ENCODE results near the gene IGSF11. TPM values are rescaled to one million over a fixed set of nuclear protein-coding genes. Genes with fewer than 3 reads are reported as not detected.

The IGSF11 gene
- total RNA-seq, 2 experiments from 2014 or later = not detected

GRCh38 chr3:118960876-118961450, 73.7 kb downstream of the IGSF11 start:
- CTCF ChIA-PET = interaction anchor here (1.6 kb wide), 1 partner anchor 74 kb away, joined by 3 read pairs; no protein-coding TSS in a partner anchor
- POLR2A ChIA-PET = no interaction called here

GRCh38 chr3:118955914-118956556, 78.6 kb downstream of the IGSF11 start:
- POLR2A ChIA-PET = no interaction called here
- CTCF ChIA-PET = no interaction called here

DNA sequence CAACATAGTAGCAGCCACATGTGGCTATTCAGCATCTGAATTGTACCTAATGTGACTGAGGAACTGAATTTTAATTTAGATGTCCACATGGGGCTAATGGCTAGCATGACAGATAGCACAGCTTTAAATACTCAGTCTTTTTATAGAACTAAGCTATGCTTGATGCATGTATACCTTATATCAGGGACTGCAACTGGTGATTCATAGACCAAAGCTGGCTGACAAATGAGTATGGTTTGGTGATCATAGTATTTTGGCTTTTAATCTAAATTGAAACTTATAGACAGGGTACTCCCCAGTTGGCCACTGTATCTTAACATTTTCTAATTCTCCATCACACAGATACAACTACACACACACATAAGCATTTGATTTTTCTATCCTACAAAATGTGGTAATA, 83.6 kb downstream of the IGSF11 start:
- CTCF ChIA-PET = no interaction called here
- POLR2A ChIA-PET = no interaction called here

DNA sequence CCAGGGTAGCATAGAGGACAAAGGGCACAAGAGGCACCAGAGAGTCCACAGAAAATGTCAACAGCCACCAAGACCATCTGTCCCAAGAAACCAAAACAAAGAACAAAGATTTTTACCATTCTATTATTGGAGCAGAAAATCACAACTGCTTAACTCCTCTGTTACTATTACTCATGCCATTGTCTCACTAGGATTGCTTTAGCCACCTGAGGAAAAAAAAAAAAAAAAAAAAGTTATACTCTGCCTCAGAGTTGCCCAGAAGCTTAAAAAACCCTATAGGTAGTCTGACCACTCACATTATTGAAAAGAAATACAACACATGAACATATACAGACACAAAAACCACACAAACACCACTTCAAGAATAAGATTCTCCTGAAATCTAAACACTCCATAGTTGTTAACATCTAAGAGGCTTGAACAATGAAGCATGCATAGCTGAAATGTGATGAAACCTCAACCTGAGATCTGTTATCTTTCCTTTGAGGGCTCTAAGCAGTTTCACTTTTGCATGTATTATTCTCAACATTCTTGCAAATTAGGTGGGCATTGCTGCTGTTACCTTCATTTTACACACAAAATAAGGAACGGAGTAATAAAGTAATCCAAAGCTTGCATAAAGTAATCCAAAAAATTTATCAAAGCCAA, 85.4 kb downstream of the IGSF11 start:
- ChIA-PET CTCF (no interaction called here), POLR2A (no interaction called here)

DNA sequence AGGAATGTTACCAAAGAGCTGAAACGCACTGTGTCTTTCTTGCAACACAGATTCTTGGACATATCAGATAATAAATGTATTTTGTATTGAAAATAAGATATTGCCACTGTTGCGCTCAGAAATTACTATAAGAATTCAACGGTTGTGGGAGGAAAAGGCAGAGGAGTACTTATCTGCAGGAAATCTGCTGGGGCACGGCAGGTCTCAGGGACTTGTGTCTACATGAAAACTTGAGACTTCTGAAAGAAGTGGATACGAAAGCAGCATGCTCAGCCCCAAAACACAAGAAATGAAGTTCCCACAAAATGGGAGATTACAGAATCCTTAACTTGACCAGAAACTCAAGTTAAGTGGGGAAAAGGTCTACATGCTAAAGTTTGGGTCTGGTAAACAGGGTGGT, 86.5 kb downstream of the IGSF11 start:
- POLR2A ChIA-PET = no interaction called here
- CTCF ChIA-PET = no interaction called here

DNA sequence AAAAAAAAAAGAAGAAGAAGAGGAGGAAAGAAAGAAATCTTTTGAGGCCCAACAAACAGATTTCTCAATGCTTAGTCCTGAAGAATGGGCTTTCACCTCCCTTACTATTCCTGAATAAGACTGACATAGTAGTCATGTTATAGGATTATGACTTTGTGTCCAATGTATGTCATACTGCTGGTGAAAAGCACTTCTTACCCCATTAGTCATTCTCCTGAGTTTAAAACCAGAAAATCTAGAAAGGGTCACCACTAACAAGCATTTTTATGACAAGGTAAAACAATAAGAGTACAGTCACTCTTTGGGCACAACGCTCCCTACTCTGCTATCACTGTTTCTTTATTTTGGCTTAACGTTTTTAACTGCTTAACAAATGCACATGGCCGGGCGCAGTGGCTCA, 88.2 kb downstream of the IGSF11 start:
- CTCF ChIA-PET = no interaction called here

DNA sequence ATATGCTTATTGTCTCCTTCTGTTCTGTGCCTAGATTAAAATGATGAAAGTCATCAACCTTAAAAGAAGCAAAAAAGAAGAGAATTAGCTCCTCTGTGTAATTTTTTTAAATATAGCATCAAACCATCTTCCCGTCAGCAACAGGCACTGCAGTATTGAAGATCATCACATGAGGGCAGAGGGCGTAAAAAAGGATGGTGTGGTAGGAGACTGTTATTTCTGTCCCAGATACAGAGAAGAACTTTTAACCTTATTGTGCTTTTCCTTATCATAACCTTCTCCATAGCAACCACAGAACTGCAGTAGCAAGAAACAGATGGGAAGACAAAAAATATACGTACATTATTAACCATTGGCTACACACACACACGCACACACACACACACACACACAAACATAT, 88.8 kb downstream of the IGSF11 start:
- CTCF ChIA-PET = no interaction called here

More for the DNA sequence above, 88.2 kb downstream of the IGSF11 start:
- POLR2A ChIA-PET = no interaction called here

DNA sequence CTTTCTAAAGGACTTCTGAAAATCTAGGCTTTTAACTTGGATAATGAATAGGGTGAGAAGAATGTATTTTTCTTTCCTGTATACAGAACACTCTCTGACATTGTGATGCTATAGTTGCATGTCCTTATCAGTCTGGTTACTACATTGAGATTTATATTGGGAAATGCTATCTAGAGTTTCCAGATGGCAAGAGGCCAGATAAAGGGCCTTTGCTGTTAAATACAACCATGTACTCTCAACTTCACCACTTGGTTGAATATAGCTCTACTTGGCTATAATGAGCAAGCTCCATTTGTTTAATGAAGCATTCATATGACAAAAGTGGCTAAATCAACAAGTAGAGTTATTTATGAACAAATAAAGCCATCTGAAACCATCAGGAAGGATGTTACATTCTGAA, 91.0 kb downstream of the IGSF11 start:
- POLR2A ChIA-PET = no interaction called here
- CTCF ChIA-PET = no interaction called here

More for the DNA sequence above, 88.8 kb downstream of the IGSF11 start:
- POLR2A ChIA-PET = no interaction called here

- ChIA-PET POLR2A (no interaction called here), CTCF (interaction anchor here (0.6 kb wide), 1 partner anchor 885 kb away, joined by 3 read pairs; no protein-coding TSS in a partner anchor)
Observed at GRCh38 chr3:118942671-118943070, 92.0 kb downstream of the IGSF11 start.

GRCh38 chr3:118942195-118942594, 92.5 kb downstream of the IGSF11 start:
- CTCF ChIA-PET = interaction anchor here (0.6 kb wide), 1 partner anchor 885 kb away, joined by 3 read pairs; no protein-coding TSS in a partner anchor
- POLR2A ChIA-PET = no interaction called here

GRCh38 chr3:118941236-118941635, 93.4 kb downstream of the IGSF11 start:
- POLR2A ChIA-PET = no interaction called here

GRCh38 chr3:118938183-118938961, 96.3 kb downstream of the IGSF11 start:
- CTCF ChIA-PET = interaction anchor here (1.2 kb wide), 1 partner anchor 54 kb away, joined by 3 read pairs; no protein-coding TSS in a partner anchor
- POLR2A ChIA-PET = no interaction called here

More at GRCh38 chr3:118941236-118941635, 93.4 kb downstream of the IGSF11 start:
- CTCF ChIA-PET = no interaction called here

- CTCF ChIA-PET = interaction anchor here (1.2 kb wide), 1 partner anchor 52 kb away, joined by 3 read pairs; no protein-coding TSS in a partner anchor
Observed at GRCh38 chr3:118936811-118937210, 97.8 kb downstream of the IGSF11 start.

DNA sequence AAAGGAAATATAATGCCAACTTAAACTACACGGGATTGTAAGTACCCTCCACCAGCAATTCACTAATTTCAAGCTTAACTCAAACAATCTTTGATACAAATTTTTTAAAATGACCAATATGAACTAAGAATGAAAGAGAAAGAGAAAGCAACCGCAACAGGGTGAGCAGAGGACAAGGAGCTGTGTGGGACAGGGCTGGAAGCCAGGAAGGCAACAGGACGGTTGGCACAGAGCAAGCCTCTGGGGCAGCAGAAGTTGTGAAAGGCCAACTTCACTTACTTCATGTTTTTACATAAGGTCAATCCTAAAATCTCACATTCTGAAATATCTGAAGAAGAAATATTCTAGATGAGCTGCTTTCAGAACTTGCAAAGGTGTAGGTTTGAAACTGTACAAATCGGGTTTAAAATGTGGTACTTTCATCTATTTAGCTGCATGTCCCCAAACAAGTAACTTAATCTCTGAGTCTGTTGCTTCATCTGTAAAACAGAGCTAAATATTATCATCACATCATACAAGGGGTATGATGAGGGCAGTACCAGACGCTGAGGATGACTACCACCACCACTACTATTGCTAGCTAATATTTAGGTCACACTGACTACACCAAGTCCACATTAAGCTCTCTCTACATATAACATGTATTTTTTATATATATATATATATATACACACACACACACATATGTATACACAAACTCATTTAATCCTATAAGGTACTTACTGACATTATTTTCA, 101.7 kb downstream of the IGSF11 start:
- ChIA-PET POLR2A (no interaction called here), CTCF (interaction anchor here (0.8 to 1.0 kb wide), 2 partner anchors 21 to 48 kb away, joined by 3 to 4 read pairs; no protein-coding TSS in a partner anchor)

More at GRCh38 chr3:118936811-118937210, 97.8 kb downstream of the IGSF11 start:
- POLR2A ChIA-PET = no interaction called here

- POLR2A ChIA-PET = no interaction called here
- CTCF ChIA-PET = no interaction called here
Observed at GRCh38 chr3:118931996-118932395, 102.7 kb downstream of the IGSF11 start.

- CTCF ChIA-PET = no interaction called here
- POLR2A ChIA-PET = no interaction called here
Observed at GRCh38 chr3:118927449-118927848, 107.2 kb downstream of the IGSF11 start.

DNA sequence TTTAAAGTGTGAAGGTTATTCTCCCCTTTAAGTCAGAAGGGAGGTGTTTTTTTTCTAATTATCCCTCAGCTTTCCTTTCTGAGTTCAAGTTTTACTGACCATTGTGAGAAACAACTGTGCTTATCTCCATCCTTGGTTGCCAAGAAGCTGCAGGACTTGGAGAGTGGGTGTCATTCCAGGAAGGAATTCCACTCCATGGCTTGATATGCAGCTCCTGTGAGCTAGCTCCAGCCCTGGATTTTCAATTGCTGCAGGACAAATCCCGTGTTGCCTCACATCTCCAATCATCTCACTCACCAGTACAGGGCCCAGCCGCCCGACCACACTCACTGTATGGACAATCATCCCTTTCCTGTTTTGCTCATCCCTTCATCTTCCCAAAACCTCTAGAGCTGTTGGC, 122.5 kb downstream of the IGSF11 start:
- ChIA-PET POLR2A (no interaction called here), CTCF (interaction anchor here (1.0 kb wide), 1 partner anchor 22 kb away, joined by 3 read pairs; no protein-coding TSS in a partner anchor)

- ChIA-PET POLR2A (no interaction called here), CTCF (no interaction called here)
Observed at GRCh38 chr3:118910332-118910731, 124.3 kb downstream of the IGSF11 start.

GRCh38 chr3:118909763-118910162, 124.9 kb downstream of the IGSF11 start:
- POLR2A ChIA-PET = no interaction called here
- CTCF ChIA-PET = no interaction called here

- POLR2A ChIA-PET = no interaction called here
Observed at GRCh38 chr3:118907909-118908308, 126.7 kb downstream of the IGSF11 start.

More at GRCh38 chr3:118907909-118908308, 126.7 kb downstream of the IGSF11 start:
- CTCF ChIA-PET = no interaction called here

Data from activated CD8-positive, alpha-beta memory T cell treated with anti-CD3 and anti-CD28 coated beads for 36 hours (primary cell).